K562 (cell line): Measurements from ENCODE around the gene TWSG1. TPM values are rescaled to one million over a fixed set of nuclear protein-coding genes. Genes with fewer than 3 reads are reported as not detected.
"Not testable (repeated sequence)": the region's sequence is repeated elsewhere in the genome, so short reads cannot be mapped to it uniquely, and the experiment has no call there.

Experiments
- ATAC-seq: fragments of 200-7000 bp; cut with Tn5 transposase; 3 replicates; pipeline ENCODE4 v1.9.1; 2020; ENCODE audit warnings: moderate library complexity
- BruUV-seq: library from RNA; stranded (reverse); fragments of 400-500 nt; replicated peaks from 2 replicates; lab custom pipeline; 2021; lab: Mats Ljungman, UMichigan
- CTCF ChIA-PET: fragments of 300-600 bp; formaldehyde crosslinking; extraction: SDS; loops from one replicate; lab custom pipeline; 2021; ENCODE audit warnings: low intra/inter-chr PET ratio; lab: Yijun Ruan, JAX
- POLR2A ChIA-PET: fragments of 300-600, 350-650 bp; sonication (Branson Sonifier 250); formaldehyde crosslinking; extraction: SDS; loops from one replicate; lab custom pipeline; 2021; ENCODE audit warnings: antibody characterized with exemption, inconsistent platforms; lab: Yijun Ruan, JAX
- DNase-seq, 4 experiments: peaks; one replicate each; pipeline versions ENCODE4 v3.0.0 to v3.0.0-alpha.2; 2011 to 2018; ENCODE audit warnings: low spot score in 3 of 4, mixed read lengths in 3 of 4; ENCODE audit errors: extremely low read depth in 1 of 4
- FAIRE-seq: peaks from 2 replicates; lab custom pipeline; 2011; peaks lifted over from hg19 to GRCh38; lab: Jason Lieb, UNC
- H2AFZ ChIP-seq: 2 replicates; pipeline ENCODE4 v1.6.0; 2011; ENCODE audit warnings: low read depth, low read length, control low read depth, inconsistent platforms
- H3K27ac ChIP-seq: fragments of 200-600 bp; 3 replicates; pipeline ENCODE4 v1.8.0; 2011; ENCODE audit warnings: low read depth, mild to moderate bottlenecking, control low read depth, inconsistent platforms, low read length, moderate library complexity, mixed read lengths; ENCODE audit errors: extremely low read depth
- H3K27me3 ChIP-seq, 2 experiments: fragments of 300-600 bp in 1 of 2; 2 replicates in 1 of 2; 3 replicates in 1 of 2; pipeline versions ENCODE4 v1.6.0 to v1.8.0; 2011; ENCODE audit warnings: inconsistent platforms in 2 of 2, low read length in 2 of 2, mild to moderate bottlenecking in 1 of 2, mixed read lengths in 1 of 2, moderate library complexity in 1 of 2; ENCODE audit not compliant: control insufficient read depth in 2 of 2, insufficient read depth in 2 of 2
- H3K36me3 ChIP-seq: fragments of 300-600 bp; 3 replicates; pipeline ENCODE4 v1.8.0; 2011; ENCODE audit warnings: mild to moderate bottlenecking, low read length, inconsistent platforms; ENCODE audit not compliant: control insufficient read depth, insufficient read depth
- H3K4me1 ChIP-seq, 2 experiments: fragments of 200-600 bp in 1 of 2; replicated peaks in 1 of 2; 2 replicates in 1 of 2; 3 replicates in 1 of 2; pipeline versions ENCODE4 v1.5.1 to v1.8.0; 2011; ENCODE audit warnings: inconsistent platforms in 2 of 2, low read length in 2 of 2, mild to moderate bottlenecking in 1 of 2, mixed read lengths in 1 of 2, moderate library complexity in 1 of 2; ENCODE audit not compliant: control insufficient read depth in 2 of 2, insufficient read depth in 2 of 2
- H3K4me2 ChIP-seq: 2 replicates; pipeline ENCODE4 v1.6.1; 2011; ENCODE audit warnings: low read length, control low read depth, inconsistent platforms, mixed read lengths; ENCODE audit not compliant: insufficient read depth
- H3K4me3 ChIP-seq: fragments of 200-600 bp; sonication (generic), shearing (Covaris generic); 2 replicates; pipeline ENCODE4 v1.5.1; 2016; ENCODE audit warnings: control low read depth, inconsistent platforms
- H3K79me2 ChIP-seq: fragments of 200-600 bp; 3 replicates; pipeline ENCODE4 v1.8.0; 2011; ENCODE audit warnings: low read length, inconsistent platforms; ENCODE audit not compliant: control insufficient read depth, insufficient read depth
- H3K9ac ChIP-seq, 2 experiments: 2 replicates each; pipeline versions ENCODE4 v1.6.0 to v1.6.1; 2011; ENCODE audit warnings: low read depth in 2 of 2, low read length in 2 of 2, control low read depth in 1 of 2, inconsistent platforms in 1 of 2, mild to moderate bottlenecking in 1 of 2, mixed read lengths in 1 of 2; ENCODE audit not compliant: insufficient read depth in 1 of 2
- H3K9me1 ChIP-seq: one replicate; pipeline ENCODE4 v1.6.0; 2011; ENCODE audit warnings: inconsistent platforms, mild to moderate bottlenecking, low read length, moderate library complexity; ENCODE audit not compliant: control insufficient read depth, insufficient read depth
- H3K9me3 ChIP-seq: replicated peaks from 2 replicates; pipeline ENCODE4 v1.5.1; 2011; ENCODE audit warnings: low read depth, low read length, inconsistent platforms; ENCODE audit not compliant: control insufficient read depth, insufficient read depth
- H4K20me1 ChIP-seq: replicated peaks from 2 replicates; pipeline ENCODE4 v1.6.1; 2011; ENCODE audit warnings: low read length, inconsistent platforms, mixed read lengths; ENCODE audit not compliant: control insufficient read depth, insufficient read depth
- L3MBTL2 ChIP-seq: fragments of 450-650 bp; IDR thresholded peaks from 2 replicates; pipeline ENCODE4 v1.6.1; 2016; ENCODE audit warnings: mild to moderate bottlenecking, moderate library complexity
- SPI1 ChIP-seq: IDR thresholded peaks from 2 replicates; pipeline ENCODE4 v1.6.1; 2011; ENCODE audit warnings: low read depth, low read length, control low read depth, borderline replicate concordance
- ZNF282 ChIP-seq: sonication (generic); formaldehyde crosslinking; IDR thresholded peaks from 2 replicates; pipeline ENCODE4 v1.8.1; 2023; ENCODE audit warnings: missing genetic modification reagents
- WGBS: fragments of 100-300 bp; shearing (Covaris generic); methylation state at CpG from one replicate; pipeline ENCODE4 v1.1.6; 2016; ENCODE audit warnings: low coverage, mixed read lengths; ENCODE audit not compliant: insufficient coverage; ENCODE audit errors: missing lambda C conversion rate; 5-methylcytosine and 5-hydroxymethylcytosine counted together
- in situ Hi-C: fragments of 300-500 bp; cut with MboI; formaldehyde crosslinking; loops from 4 replicates; pipeline ENCODE4 v1.15.0; 2018; ENCODE audit warnings: inconsistent platforms, mixed read lengths
- intact Hi-C: fragments of 100-400 bp; cut with micrococcal nuclease; formaldehyde crosslinking; loops from 2 replicates; pipeline ENCODE4 v1.14.2; 2022
- polyA plus RNA-seq, 8 experiments: library from polyadenylated mRNA; depleted of rRNA in 4 of 8; stranded (reverse) in 5 of 8; unstranded in 3 of 8; fragments of >200 nt; fragmentation: Nextera tagmentation in 2 of 8; fragmentation: Illumina TruSeq in 1 of 8; extraction: Ambion mirVana in 2 of 8; extraction: Trizol in 1 of 8; gene quantifications; 2 replicates each; pipeline versions ENCODE4 v1.2.1 to v1.2.3, GENCODE V29; 2011 to 2014; ENCODE audit warnings: inconsistent platforms in 1 of 8, missing spikeins in 1 of 8
- total RNA-seq, 7 experiments: library from RNA; depleted of rRNA in 6 of 7; stranded (reverse); fragments of >200 nt in 6 of 7; fragmentation: Illumina TruSeq in 2 of 7; extraction: Trizol in 2 of 7; gene quantifications; 2 replicates each; pipeline versions ENCODE4 v1.2.1 to v1.2.3, GENCODE V29; 2011 to 2021; ENCODE audit warnings: low replicate concordance in 1 of 7
- TF ChIP-seq, protein P1 (sequence below): sonication (generic); formaldehyde crosslinking; IDR thresholded peaks from 2 replicates; pipeline ENCODE4 v1.8.1; 2023; ENCODE audit warnings: mild to moderate bottlenecking, missing genetic modification reagents
- TF ChIP-seq, protein P2 (sequence below), 2 experiments: IDR thresholded peaks; 2 replicates each; pipeline ENCODE4 v1.6.1; 2011; ENCODE audit warnings: borderline replicate concordance in 1 of 2, control low read depth in 1 of 2, low read depth in 1 of 2, low read length in 1 of 2, mild to moderate bottlenecking in 1 of 2, mixed read lengths in 1 of 2, moderate library complexity in 1 of 2; ENCODE audit not compliant: insufficient read depth in 1 of 2, insufficient read length in 1 of 2, poor library complexity in 1 of 2, severe bottlenecking in 1 of 2; ENCODE audit errors: extremely low read depth in 1 of 2
- TF ChIP-seq, protein P3 (sequence below): fragments of 450-650 bp; IDR thresholded peaks from 2 replicates; pipeline ENCODE4 v1.6.1; 2016; ENCODE audit warnings: mild to moderate bottlenecking, moderate library complexity

Gene TWSG1
- total and polyA plus RNA-seq, 9 of the 15 experiments (the other 6 are each of a cell fraction or from before 2014, with no cell fraction given): 10.4 to 37.2 (median 25.1) TPM

DNA sequence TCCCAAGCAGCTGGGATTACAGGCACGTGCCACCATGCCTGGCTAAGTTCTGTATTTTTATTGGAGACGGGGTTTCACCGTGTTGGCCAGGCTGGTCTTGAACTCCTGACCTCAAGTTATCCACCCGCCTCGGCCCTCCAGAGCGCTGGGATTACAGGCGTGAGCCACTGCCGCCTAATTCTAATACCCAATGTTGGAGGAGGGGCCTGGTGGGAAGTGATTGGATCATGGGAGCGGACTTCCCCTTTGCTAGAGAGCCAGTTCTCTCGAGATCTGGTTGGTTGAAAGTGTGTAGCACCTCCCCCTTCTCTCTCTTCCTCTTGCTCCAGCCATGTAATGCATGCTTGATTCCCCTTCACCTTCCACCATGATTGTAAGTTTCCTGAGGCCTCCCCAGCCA is 98.5 kb downstream of the TWSG1 start:
- H3K27ac ChIP-seq, H3K9ac ChIP-seq, H3K79me2 ChIP-seq, H3K4me2 ChIP-seq, H3K4me3 ChIP-seq, POLR2A ChIA-PET, in situ Hi-C loops, H3K9me1 ChIP-seq, CTCF ChIA-PET, H3K27me3 ChIP-seq, DNase-seq, intact Hi-C loops, BruUV-seq, H3K9me3 ChIP-seq, H3K4me1 ChIP-seq, H3K36me3 ChIP-seq, H4K20me1 ChIP-seq: not testable (repeated sequence)
- ATAC-seq (peak; percentile 65), FAIRE-seq (peak; percentile 42)
- 63% methylated on average over 10 of the region's 10 CpGs for WGBS
- TF ChIP-seq, protein P1, sequence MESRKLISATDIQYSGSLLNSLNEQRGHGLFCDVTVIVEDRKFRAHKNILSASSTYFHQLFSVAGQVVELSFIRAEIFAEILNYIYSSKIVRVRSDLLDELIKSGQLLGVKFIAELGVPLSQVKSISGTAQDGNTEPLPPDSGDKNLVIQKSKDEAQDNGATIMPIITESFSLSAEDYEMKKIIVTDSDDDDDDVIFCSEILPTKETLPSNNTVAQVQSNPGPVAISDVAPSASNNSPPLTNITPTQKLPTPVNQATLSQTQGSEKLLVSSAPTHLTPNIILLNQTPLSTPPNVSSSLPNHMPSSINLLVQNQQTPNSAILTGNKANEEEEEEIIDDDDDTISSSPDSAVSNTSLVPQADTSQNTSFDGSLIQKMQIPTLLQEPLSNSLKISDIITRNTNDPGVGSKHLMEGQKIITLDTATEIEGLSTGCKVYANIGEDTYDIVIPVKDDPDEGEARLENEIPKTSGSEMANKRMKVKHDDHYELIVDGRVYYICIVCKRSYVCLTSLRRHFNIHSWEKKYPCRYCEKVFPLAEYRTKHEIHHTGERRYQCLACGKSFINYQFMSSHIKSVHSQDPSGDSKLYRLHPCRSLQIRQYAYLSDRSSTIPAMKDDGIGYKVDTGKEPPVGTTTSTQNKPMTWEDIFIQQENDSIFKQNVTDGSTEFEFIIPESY (CRISPR knock-in tag): peak; percentile 85
- peak; percentile 81 for TF ChIP-seq SPI1
- TF ChIP-seq ZNF282 (CRISPR knock-in tag): peak; percentile 54; the same call in 1 of the 2 replicates
- TF ChIP-seq, protein P2, sequence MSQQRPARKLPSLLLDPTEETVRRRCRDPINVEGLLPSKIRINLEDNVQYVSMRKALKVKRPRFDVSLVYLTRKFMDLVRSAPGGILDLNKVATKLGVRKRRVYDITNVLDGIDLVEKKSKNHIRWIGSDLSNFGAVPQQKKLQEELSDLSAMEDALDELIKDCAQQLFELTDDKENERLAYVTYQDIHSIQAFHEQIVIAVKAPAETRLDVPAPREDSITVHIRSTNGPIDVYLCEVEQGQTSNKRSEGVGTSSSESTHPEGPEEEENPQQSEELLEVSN (IDR thresholded peaks at IDR 0.05; ENCODE audit: borderline replicate concordance in 1 of 2, extremely low read depth in 1 of 2, insufficient read depth in 1 of 2, insufficient read length in 1 of 2, low read depth in 1 of 2, low read length in 1 of 2, poor library complexity in 1 of 2, severe bottlenecking in 1 of 2): peak; percentile 24 to 54
- TF ChIP-seq L3MBTL2: peak; percentile 90
- TF ChIP-seq, protein P3, sequence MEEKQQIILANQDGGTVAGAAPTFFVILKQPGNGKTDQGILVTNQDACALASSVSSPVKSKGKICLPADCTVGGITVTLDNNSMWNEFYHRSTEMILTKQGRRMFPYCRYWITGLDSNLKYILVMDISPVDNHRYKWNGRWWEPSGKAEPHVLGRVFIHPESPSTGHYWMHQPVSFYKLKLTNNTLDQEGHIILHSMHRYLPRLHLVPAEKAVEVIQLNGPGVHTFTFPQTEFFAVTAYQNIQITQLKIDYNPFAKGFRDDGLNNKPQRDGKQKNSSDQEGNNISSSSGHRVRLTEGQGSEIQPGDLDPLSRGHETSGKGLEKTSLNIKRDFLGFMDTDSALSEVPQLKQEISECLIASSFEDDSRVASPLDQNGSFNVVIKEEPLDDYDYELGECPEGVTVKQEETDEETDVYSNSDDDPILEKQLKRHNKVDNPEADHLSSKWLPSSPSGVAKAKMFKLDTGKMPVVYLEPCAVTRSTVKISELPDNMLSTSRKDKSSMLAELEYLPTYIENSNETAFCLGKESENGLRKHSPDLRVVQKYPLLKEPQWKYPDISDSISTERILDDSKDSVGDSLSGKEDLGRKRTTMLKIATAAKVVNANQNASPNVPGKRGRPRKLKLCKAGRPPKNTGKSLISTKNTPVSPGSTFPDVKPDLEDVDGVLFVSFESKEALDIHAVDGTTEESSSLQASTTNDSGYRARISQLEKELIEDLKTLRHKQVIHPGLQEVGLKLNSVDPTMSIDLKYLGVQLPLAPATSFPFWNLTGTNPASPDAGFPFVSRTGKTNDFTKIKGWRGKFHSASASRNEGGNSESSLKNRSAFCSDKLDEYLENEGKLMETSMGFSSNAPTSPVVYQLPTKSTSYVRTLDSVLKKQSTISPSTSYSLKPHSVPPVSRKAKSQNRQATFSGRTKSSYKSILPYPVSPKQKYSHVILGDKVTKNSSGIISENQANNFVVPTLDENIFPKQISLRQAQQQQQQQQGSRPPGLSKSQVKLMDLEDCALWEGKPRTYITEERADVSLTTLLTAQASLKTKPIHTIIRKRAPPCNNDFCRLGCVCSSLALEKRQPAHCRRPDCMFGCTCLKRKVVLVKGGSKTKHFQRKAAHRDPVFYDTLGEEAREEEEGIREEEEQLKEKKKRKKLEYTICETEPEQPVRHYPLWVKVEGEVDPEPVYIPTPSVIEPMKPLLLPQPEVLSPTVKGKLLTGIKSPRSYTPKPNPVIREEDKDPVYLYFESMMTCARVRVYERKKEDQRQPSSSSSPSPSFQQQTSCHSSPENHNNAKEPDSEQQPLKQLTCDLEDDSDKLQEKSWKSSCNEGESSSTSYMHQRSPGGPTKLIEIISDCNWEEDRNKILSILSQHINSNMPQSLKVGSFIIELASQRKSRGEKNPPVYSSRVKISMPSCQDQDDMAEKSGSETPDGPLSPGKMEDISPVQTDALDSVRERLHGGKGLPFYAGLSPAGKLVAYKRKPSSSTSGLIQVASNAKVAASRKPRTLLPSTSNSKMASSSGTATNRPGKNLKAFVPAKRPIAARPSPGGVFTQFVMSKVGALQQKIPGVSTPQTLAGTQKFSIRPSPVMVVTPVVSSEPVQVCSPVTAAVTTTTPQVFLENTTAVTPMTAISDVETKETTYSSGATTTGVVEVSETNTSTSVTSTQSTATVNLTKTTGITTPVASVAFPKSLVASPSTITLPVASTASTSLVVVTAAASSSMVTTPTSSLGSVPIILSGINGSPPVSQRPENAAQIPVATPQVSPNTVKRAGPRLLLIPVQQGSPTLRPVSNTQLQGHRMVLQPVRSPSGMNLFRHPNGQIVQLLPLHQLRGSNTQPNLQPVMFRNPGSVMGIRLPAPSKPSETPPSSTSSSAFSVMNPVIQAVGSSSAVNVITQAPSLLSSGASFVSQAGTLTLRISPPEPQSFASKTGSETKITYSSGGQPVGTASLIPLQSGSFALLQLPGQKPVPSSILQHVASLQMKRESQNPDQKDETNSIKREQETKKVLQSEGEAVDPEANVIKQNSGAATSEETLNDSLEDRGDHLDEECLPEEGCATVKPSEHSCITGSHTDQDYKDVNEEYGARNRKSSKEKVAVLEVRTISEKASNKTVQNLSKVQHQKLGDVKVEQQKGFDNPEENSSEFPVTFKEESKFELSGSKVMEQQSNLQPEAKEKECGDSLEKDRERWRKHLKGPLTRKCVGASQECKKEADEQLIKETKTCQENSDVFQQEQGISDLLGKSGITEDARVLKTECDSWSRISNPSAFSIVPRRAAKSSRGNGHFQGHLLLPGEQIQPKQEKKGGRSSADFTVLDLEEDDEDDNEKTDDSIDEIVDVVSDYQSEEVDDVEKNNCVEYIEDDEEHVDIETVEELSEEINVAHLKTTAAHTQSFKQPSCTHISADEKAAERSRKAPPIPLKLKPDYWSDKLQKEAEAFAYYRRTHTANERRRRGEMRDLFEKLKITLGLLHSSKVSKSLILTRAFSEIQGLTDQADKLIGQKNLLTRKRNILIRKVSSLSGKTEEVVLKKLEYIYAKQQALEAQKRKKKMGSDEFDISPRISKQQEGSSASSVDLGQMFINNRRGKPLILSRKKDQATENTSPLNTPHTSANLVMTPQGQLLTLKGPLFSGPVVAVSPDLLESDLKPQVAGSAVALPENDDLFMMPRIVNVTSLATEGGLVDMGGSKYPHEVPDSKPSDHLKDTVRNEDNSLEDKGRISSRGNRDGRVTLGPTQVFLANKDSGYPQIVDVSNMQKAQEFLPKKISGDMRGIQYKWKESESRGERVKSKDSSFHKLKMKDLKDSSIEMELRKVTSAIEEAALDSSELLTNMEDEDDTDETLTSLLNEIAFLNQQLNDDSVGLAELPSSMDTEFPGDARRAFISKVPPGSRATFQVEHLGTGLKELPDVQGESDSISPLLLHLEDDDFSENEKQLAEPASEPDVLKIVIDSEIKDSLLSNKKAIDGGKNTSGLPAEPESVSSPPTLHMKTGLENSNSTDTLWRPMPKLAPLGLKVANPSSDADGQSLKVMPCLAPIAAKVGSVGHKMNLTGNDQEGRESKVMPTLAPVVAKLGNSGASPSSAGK: peak; percentile 52
- peak overlapping the region; percentile 80 for H2AFZ ChIP-seq
